DOHH2 (cell line): ENCODE measurements around the gene ZNF865.

ENCODE experiments used
- H3F3A ChIP-seq: fragments of 200-600 bp; sonication (generic), shearing (Covaris generic); 2 replicates; pipeline ENCODE4 v1.6.0; 2016; ENCODE audit warnings: antibody characterized with exemption, mild to moderate bottlenecking; ENCODE audit not compliant: control insufficient read depth, insufficient read depth
- H3K27ac ChIP-seq: fragments of 200-600 bp; sonication (generic); 2 replicates; pipeline ENCODE4 v1.5.1; 2014; ENCODE audit warnings: low read depth, mild to moderate bottlenecking, low read length, moderate library complexity
- H3K27me3 ChIP-seq: fragments of 200-600 bp; sonication (generic); 2 replicates; pipeline ENCODE4 v1.6.1; 2014; ENCODE audit warnings: mild to moderate bottlenecking, low read length, mixed read lengths; ENCODE audit not compliant: control insufficient read depth
- H3K36me3 ChIP-seq: fragments of 200-600 bp; sonication (generic); 2 replicates; pipeline ENCODE4 v1.6.1; 2014; ENCODE audit warnings: mild to moderate bottlenecking, low read length, moderate library complexity, mixed read lengths; ENCODE audit not compliant: control insufficient read depth
- H3K4me1 ChIP-seq: fragments of 200-600 bp; sonication (generic); 2 replicates; pipeline ENCODE4 v1.6.1; 2014; ENCODE audit warnings: mild to moderate bottlenecking, low read length, mixed read lengths; ENCODE audit not compliant: control insufficient read depth
- H3K4me2 ChIP-seq: fragments of 200-600 bp; sonication (generic); 2 replicates; pipeline ENCODE4 v1.6.0; 2014; ENCODE audit warnings: mild to moderate bottlenecking, low read length, moderate library complexity
- H3K4me3 ChIP-seq: fragments of 200-600 bp; sonication (generic); 2 replicates; pipeline ENCODE4 v1.5.1; 2014; ENCODE audit warnings: mild to moderate bottlenecking, low read length, mixed read lengths
- H3K79me2 ChIP-seq: fragments of 200-600 bp; sonication (generic); 2 replicates; pipeline ENCODE4 v1.6.1; 2014; ENCODE audit warnings: mild to moderate bottlenecking, low read length, mixed read lengths; ENCODE audit not compliant: control insufficient read depth
- H3K9me2 ChIP-seq: fragments of 200-600 bp; sonication (generic); replicated peaks from 2 replicates; pipeline ENCODE4 v1.6.1; 2014; ENCODE audit warnings: mild to moderate bottlenecking, low read length, mixed read lengths; ENCODE audit not compliant: control insufficient read depth
- H3K9me3 ChIP-seq: fragments of 200-600 bp; sonication (generic); 2 replicates; pipeline ENCODE4 v1.6.1; 2014; ENCODE audit warnings: antibody characterized with exemption, low read length, mixed read lengths; ENCODE audit not compliant: control insufficient read depth, insufficient read depth
- H4K20me1 ChIP-seq: fragments of 200-600 bp; sonication (generic); 2 replicates; pipeline ENCODE4 v1.6.0; 2014; ENCODE audit warnings: low read depth, mild to moderate bottlenecking, antibody characterized with exemption, low read length, moderate library complexity; ENCODE audit not compliant: control insufficient read depth, insufficient read depth
- CTCF ChIP-seq: fragments of 200-600 bp; sonication (generic); IDR thresholded peaks from one replicate; pipeline ENCODE4 v1.5.1; 2014; ENCODE audit warnings: antibody characterized with exemption, mild to moderate bottlenecking, low read depth, low read length; ENCODE audit not compliant: poor library complexity, severe bottlenecking
- EZH2phosphoT487 ChIP-seq: fragments of 200-600 bp; sonication (generic); IDR thresholded peaks from 2 replicates; pipeline ENCODE4 v1.6.1; 2017; ENCODE audit warnings: borderline replicate concordance, mild to moderate bottlenecking, antibody characterized with exemption, low read length, moderate library complexity, mixed read lengths

The ZNF865 gene

GRCh38 chr19:55606471-55606787 lies 982 bp downstream of the ZNF865 start:
- H3K9me3 ChIP-seq, result no peaks in the 10 kb centered on the region
- H3K79me2 ChIP-seq, result peaks cover 58% of the 10 kb centered on the region
- peak overlapping the region; percentile 99 for H3K27ac ChIP-seq
- peaks cover 38% of the 10 kb centered on the region for H3K4me1 ChIP-seq
- peaks cover 11% of the 10 kb centered on the region; the same call in 1 of the 2 replicates for H4K20me1 ChIP-seq
- peak overlapping the region; percentile 95 for H3K4me3 ChIP-seq
- H3K36me3 ChIP-seq, result peaks cover 44% of the 10 kb centered on the region
- H3F3A ChIP-seq, result peaks cover 16% of the 10 kb centered on the region
- H3K27me3 ChIP-seq, result no peaks in the 10 kb centered on the region
- H3K9me2 ChIP-seq, result no peaks in the 10 kb centered on the region
- no peak for TF ChIP-seq CTCF
- no peak for TF ChIP-seq EZH2phosphoT487
- peak overlapping the region; percentile 96 for H3K4me2 ChIP-seq

DNA sequence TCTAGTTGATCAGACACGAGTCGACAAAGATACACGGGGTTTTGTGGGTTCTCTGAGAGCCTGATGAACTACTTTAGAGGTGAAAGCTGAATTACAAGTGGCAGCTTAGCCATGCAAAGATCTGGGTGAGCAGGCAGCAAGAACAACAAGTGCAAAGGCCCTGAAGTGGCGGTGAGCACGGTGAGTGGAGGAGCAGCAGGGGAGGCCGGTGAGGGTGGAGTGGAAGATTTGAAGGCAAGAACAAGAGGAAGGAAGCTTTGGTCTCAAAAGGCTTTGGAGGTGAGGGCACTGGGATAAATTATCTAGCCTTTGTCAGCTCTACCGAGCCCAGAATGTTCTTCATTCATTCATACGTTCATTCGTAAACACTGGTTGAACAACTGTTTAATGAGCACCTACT lies 1.4 kb downstream of the ZNF865 start:
- TF ChIP-seq CTCF, result no peak
- no peak for TF ChIP-seq EZH2phosphoT487
- no peaks in the 10 kb centered on the region for H3K27me3 ChIP-seq
- peak overlapping the region; percentile 96 for H3K4me2 ChIP-seq
- H3K4me1 ChIP-seq, result peaks cover 38% of the 10 kb centered on the region
- 0 out of 2 replicates have a peak overlapping the region, but pooled peaks have one; percentile 99 for H3K27ac ChIP-seq
- H4K20me1 ChIP-seq, result peaks cover 11% of the 10 kb centered on the region; the same call in 1 of the 2 replicates
- no peaks in the 10 kb centered on the region for H3K9me2 ChIP-seq
- peaks cover 62% of the 10 kb centered on the region for H3K79me2 ChIP-seq
- H3F3A ChIP-seq, result peaks cover 12% of the 10 kb centered on the region
- peaks cover 44% of the 10 kb centered on the region for H3K36me3 ChIP-seq
- peak overlapping the region; percentile 95 for H3K4me3 ChIP-seq
- H3K9me3 ChIP-seq, result no peaks in the 10 kb centered on the region

DNA sequence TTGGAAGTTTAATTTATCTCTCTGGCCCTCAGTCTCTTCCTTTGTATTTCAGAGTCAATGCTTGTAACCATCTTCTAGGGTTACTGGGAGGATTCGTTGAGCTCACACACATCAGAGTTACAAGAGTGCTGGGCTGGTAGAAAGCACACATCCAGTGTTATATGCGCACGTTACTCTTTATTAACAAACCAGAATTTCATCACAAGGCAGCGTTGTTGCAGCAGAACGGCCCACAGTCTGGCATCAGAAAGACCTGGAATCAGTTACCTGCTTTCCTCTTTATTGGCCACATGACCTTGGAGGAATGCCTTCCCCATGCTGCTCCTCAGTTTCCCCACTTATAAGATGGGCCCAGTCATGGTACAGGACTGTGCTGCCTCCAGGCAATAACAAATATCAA lies 3.9 kb downstream of the ZNF865 start:
- no peaks in the 10 kb centered on the region for H3K27me3 ChIP-seq
- peaks cover 31% of the 10 kb centered on the region for H3K4me1 ChIP-seq
- H3K9me2 ChIP-seq, result no peaks in the 10 kb centered on the region
- H3F3A ChIP-seq, result peaks cover 11% of the 10 kb centered on the region
- H3K79me2 ChIP-seq, result peaks cover 76% of the 10 kb centered on the region
- peaks cover 11% of the 10 kb centered on the region; the same call in 1 of the 2 replicates for H4K20me1 ChIP-seq
- no peak for TF ChIP-seq EZH2phosphoT487
- no peak for TF ChIP-seq CTCF
- H3K9me3 ChIP-seq, result no peaks in the 10 kb centered on the region
- peaks cover 44% of the 10 kb centered on the region for H3K36me3 ChIP-seq
- no peak overlapping the region for H3K4me3 ChIP-seq
- no peak overlapping the region for H3K4me2 ChIP-seq
- H3K27ac ChIP-seq, result no peak overlapping the region
